ENCODE results near the gene KCNJ3. TPM values are rescaled to one million over a fixed set of nuclear protein-coding genes. Genes with fewer than 3 reads are reported as not detected.

KCNJ3 gene
- total and polyA plus RNA-seq, 2 of the 13 experiments (the other 11 are each of a cell fraction or from before 2014, with no cell fraction given): not detected

DNA sequence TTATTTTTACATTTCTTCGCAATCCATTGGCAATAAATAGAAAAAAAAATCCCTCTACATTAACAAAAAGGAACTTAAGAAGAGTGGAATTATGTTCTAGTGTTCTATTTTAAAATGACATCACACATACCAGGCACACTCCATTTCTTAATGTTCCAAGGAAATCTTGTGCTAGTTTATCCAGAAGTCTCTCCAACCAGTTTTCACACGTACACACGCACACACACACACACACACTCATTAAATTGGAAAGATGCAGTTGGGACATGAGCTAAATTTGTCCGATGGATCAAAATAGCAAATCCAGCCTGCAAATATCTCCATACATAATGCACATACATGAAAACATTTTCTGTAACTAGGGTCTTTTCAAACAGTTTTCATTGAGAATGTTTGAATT, 78.3 kb downstream of the KCNJ3 start:
- Histone ChIP-seq H3K36me3 (replicated peaks in 1 of 2; ENCODE audit: control insufficient read depth in 1 of 2, insufficient read depth in 2 of 2, low read length in 2 of 2) (no peaks in the 10 kb centered on the region), H3K27ac (ENCODE audit: extremely low read length, insufficient read depth, low read length) (no peak overlapping the region), H3K79me2 (ENCODE audit: insufficient read depth, low read length) (no peaks in the 10 kb centered on the region), H3K9me3 (ENCODE audit: low read length) (no peaks in the 10 kb centered on the region), H2AFZ (ENCODE audit: low read length) (no peak overlapping the region), H3K4me3 (replicated peaks in 1 of 3; ENCODE audit: insufficient read depth in 1 of 3, low read depth in 2 of 3, low read length in 3 of 3) (no peak overlapping the region), H4K20me1 (ENCODE audit: insufficient read depth, low read length) (no peaks in the 10 kb centered on the region), H3K27me3 (ENCODE audit: control insufficient read depth in 1 of 2, insufficient read depth in 2 of 2, low read length in 2 of 2) (no peaks in the 10 kb centered on the region), H3K4me1 (ENCODE audit: insufficient read depth, low read length) (no peaks in the 10 kb centered on the region), H3K4me2 (ENCODE audit: low read depth, low read length) (no peak overlapping the region), H3K9ac (ENCODE audit: insufficient read depth, low read depth, low read length) (no peak overlapping the region)
- TF ChIP-seq ZSCAN12 (CRISPR knock-in tag; IDR thresholded peaks at IDR 0.05) (no peak), ZNF296 (CRISPR knock-in tag; conservative IDR thresholded peaks at IDR 0.05) (no peak), NBN (conservative IDR thresholded peaks at IDR 0.05) (no peak), ZNF777 (CRISPR knock-in tag; IDR thresholded peaks at IDR 0.05) (no peak), NPAS2 (CRISPR knock-in tag; IDR thresholded peaks at IDR 0.05; ENCODE audit: borderline replicate concordance) (no peak), ZNF564 (CRISPR knock-in tag; IDR thresholded peaks at IDR 0.05) (no peak), ZNF615 (CRISPR knock-in tag; IDR thresholded peaks at IDR 0.05; ENCODE audit: borderline replicate concordance) (no peak), ZNF660 (CRISPR knock-in tag; IDR thresholded peaks at IDR 0.05; ENCODE audit: borderline replicate concordance, low read depth) (no peak), ERF (CRISPR knock-in tag; IDR thresholded peaks at IDR 0.05) (no peak), ZFP90 (CRISPR knock-in tag; IDR thresholded peaks at IDR 0.05; ENCODE audit: borderline replicate concordance) (no peak), ZNF746 (CRISPR knock-in tag; IDR thresholded peaks at IDR 0.05) (no peak), ZNF230 (CRISPR knock-in tag; IDR thresholded peaks at IDR 0.05) (no peak), NR2F6 (IDR thresholded peaks at IDR 0.05) (no peak), NR2F6 (CRISPR knock-in tag; IDR thresholded peaks at IDR 0.05) (no peak), RFXAP (CRISPR knock-in tag; IDR thresholded peaks at IDR 0.05; ENCODE audit: borderline replicate concordance) (no peak), NR3C1 (CRISPR knock-in tag; IDR thresholded peaks at IDR 0.05) (no peak)
- TF ChIP-seq, protein P1, sequence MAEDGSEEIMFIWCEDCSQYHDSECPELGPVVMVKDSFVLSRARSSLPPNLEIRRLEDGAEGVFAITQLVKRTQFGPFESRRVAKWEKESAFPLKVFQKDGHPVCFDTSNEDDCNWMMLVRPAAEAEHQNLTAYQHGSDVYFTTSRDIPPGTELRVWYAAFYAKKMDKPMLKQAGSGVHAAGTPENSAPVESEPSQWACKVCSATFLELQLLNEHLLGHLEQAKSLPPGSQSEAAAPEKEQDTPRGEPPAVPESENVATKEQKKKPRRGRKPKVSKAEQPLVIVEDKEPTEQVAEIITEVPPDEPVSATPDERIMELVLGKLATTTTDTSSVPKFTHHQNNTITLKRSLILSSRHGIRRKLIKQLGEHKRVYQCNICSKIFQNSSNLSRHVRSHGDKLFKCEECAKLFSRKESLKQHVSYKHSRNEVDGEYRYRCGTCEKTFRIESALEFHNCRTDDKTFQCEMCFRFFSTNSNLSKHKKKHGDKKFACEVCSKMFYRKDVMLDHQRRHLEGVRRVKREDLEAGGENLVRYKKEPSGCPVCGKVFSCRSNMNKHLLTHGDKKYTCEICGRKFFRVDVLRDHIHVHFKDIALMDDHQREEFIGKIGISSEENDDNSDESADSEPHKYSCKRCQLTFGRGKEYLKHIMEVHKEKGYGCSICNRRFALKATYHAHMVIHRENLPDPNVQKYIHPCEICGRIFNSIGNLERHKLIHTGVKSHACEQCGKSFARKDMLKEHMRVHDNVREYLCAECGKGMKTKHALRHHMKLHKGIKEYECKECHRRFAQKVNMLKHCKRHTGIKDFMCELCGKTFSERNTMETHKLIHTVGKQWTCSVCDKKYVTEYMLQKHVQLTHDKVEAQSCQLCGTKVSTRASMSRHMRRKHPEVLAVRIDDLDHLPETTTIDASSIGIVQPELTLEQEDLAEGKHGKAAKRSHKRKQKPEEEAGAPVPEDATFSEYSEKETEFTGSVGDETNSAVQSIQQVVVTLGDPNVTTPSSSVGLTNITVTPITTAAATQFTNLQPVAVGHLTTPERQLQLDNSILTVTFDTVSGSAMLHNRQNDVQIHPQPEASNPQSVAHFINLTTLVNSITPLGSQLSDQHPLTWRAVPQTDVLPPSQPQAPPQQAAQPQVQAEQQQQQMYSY (CRISPR knock-in tag; IDR thresholded peaks at IDR 0.05): no peak
- TF ChIP-seq, protein P2, sequence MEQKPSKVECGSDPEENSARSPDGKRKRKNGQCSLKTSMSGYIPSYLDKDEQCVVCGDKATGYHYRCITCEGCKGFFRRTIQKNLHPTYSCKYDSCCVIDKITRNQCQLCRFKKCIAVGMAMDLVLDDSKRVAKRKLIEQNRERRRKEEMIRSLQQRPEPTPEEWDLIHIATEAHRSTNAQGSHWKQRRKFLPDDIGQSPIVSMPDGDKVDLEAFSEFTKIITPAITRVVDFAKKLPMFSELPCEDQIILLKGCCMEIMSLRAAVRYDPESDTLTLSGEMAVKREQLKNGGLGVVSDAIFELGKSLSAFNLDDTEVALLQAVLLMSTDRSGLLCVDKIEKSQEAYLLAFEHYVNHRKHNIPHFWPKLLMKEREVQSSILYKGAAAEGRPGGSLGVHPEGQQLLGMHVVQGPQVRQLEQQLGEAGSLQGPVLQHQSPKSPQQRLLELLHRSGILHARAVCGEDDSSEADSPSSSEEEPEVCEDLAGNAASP (CRISPR knock-in tag; IDR thresholded peaks at IDR 0.05; ENCODE audit: borderline replicate concordance): no peak
- TF ChIP-seq, protein P3, sequence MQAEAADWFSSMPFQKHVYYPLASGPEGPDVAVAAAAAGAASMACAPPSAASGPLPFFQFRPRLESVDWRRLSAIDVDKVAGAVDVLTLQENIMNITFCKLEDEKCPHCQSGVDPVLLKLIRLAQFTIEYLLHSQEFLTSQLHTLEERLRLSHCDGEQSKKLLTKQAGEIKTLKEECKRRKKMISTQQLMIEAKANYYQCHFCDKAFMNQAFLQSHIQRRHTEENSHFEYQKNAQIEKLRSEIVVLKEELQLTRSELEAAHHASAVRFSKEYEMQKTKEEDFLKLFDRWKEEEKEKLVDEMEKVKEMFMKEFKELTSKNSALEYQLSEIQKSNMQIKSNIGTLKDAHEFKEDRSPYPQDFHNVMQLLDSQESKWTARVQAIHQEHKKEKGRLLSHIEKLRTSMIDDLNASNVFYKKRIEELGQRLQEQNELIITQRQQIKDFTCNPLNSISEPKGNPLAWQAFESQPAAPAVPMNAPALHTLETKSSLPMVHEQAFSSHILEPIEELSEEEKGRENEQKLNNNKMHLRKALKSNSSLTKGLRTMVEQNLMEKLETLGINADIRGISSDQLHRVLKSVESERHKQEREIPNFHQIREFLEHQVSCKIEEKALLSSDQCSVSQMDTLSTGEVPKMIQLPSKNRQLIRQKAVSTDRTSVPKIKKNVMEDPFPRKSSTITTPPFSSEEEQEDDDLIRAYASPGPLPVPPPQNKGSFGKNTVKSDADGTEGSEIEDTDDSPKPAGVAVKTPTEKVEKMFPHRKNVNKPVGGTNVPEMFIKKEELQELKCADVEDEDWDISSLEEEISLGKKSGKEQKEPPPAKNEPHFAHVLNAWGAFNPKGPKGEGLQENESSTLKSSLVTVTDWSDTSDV (CRISPR knock-in tag; IDR thresholded peaks at IDR 0.05): no peak
- POLR2A ChIA-PET: no interaction called here
- BruUV-seq (replicated peaks): no TSS peak
- WGBS (ENCODE audit: low lambda C conversion rate): 13% methylated on average over 4 of the region's 4 CpGs
- ATAC-seq (no peak), DNase-seq (ENCODE audit: low spot score) (no peak), FAIRE-seq (no peak)
- intact Hi-C loops (cut with micrococcal nuclease; ENCODE audit: unreplicated experiment): no loop called here
- in situ Hi-C loops (cut with HindIII; ENCODE audit: extremely low pct_ligation_motif_present, low pct_unique_long_range_greater_than_20kb): no loop called here
- CTCF ChIA-PET (ENCODE audit: low intra/inter-chr PET ratio, low total read pairs): no interaction called here
